Epithelial cell of alveolus of lung (primary cell): Measurements from ENCODE around the gene PKN1. TPM values are rescaled to one million over a fixed set of nuclear protein-coding genes. Genes with fewer than 3 reads are reported as not detected.

Experiments used
- total RNA-seq: library from RNA; depleted of rRNA; stranded (reverse); fragments of >200 nt; gene quantifications from 2 replicates; pipeline ENCODE4 v1.2.1, GENCODE V29; 2015

Gene PKN1
- total RNA-seq, result 83.2 and 134 TPM in 2 replicates

DNA sequence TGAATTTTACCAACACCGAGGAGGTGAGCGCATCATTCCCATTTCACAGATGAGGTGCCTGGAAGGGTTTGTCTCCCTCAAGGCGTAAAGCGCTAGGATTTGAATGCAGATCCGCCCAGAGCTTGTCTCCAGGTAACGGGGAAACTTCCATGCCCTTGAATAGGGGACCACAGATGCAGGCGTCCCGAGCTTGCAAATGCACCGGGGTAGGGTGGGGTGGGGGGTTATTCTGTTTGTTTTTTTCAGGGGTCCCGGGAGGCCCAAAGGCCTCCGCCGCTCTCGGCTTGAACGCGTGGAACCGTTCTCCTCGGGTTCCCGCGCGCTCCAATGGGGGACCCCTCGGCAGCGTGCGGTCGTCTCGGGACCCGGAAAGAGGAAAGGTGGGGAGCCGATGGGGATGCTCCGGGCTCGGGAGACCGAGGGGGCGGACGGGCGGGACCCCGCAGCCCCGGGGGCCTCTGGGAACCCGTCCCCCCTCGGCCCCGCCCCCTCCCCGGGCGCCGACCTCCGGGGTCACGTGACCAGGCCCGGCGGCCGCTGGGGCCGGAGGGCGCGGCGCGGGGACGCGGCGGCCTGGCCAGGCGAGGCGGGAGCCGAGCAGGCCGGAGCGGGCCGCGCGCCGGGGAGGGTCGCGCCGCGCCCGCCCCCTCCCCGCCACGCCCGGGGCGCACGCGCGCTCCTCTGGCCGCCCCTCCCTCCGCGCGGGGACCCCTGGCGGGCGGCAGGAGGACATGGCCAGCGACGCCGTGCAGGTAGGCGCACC is at the start of gene PKN1:
Gene PKN1 (plus strand): TSS at position 516 of the 763 bp plus-strand sequence. CDS start 216 bp downstream, at position 732.

DNA sequence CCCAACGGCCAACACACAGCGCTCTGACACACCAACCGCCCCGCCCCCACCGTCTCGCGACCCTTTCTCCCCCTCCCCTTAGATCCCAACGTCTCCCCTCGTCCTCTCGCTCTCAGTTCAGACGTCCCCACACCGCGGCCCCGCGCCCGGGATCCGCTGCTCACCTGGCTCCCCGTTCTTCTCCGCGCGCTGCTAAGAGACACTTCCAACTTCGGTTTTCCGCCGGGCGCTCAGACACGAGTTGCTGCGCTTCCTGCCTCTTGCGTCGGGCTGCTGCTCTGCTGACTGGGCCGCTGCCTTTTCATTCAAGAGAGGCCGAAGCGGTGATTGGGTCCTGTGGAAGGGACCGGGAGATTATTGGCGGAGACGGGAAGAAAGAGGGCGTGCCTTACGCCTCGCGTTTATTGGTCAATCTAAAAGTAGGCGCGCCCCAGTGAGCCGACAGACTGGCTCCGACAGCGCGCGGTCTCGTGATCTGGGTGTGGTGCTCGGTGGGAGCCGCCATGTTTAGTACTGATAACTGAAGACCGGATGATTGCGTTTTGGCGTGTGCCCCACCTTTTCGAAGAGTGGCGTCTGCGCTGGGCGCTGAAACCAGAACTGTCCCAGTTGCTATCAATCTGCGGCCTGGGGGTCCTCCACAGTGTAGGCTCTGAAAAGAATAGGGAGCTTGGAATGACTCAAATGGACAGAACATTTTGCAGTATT is 13.8 kb upstream of the PKN1 start, which contains the start of gene DDX39A:
Gene DDX39A (minus strand): TSS at position 236 of the 708 bp plus-strand sequence. CDS start 6,121 bp downstream, outside the sequence.

GRCh38 chr19:14475251-14476073 is 42.4 kb downstream of the PKN1 start, which contains the start of gene PTGER1:
Gene PTGER1 (minus strand): TSS chr19:14475354. CDS start chr19:14474320, 1,034 bp downstream.

GRCh38 chr19:14496029-14496833 is 63.1 kb downstream of the PKN1 start, which contains the start of gene GIPC1:
Gene GIPC1 (minus strand): TSS chr19:14496127. CDS start chr19:14482976, 13,151 bp downstream.

GRCh38 chr19:14517840-14518505 is 84.9 kb downstream of the PKN1 start, which contains the start of gene DNAJB1:
Gene DNAJB1 (minus strand): TSS chr19:14518397. CDS start chr19:14518349, 48 bp downstream.

Other genes with a start within 250 kb of the PKN1 start
- gene ADGRL1, start 227.1 kb upstream of the PKN1 start, total RNA-seq, result 5.6 and 28.9 TPM in 2 replicates
- gene ADGRE5, start 51.9 kb upstream of the PKN1 start, total RNA-seq, result 65.6 and 71.4 TPM in 2 replicates
- 51.3 and 92.7 TPM in 2 replicates for gene DDX39A, start 14.0 kb upstream of the PKN1 start, total RNA-seq
- gene PTGER1, start 42.0 kb downstream of the PKN1 start, total RNA-seq, result 3.9 and 15.1 TPM in 2 replicates
- gene GIPC1, start 62.8 kb downstream of the PKN1 start, total RNA-seq, result 73.1 and 112 TPM in 2 replicates
- 66.3 and 71.5 TPM in 2 replicates for gene DNAJB1, start 85.1 kb downstream of the PKN1 start, total RNA-seq
- 84.4 and 91.8 TPM in 2 replicates for gene TECR, start 96.3 kb downstream of the PKN1 start, total RNA-seq
- 289 and 360 TPM in 2 replicates for gene NDUFB7, start 138.8 kb downstream of the PKN1 start, total RNA-seq
- not detected in 2 replicates for gene CLEC17A, start 149.8 kb downstream of the PKN1 start, total RNA-seq
- gene ADGRE3, start 241.5 kb downstream of the PKN1 start, total RNA-seq, result not detected in 2 replicates